Neural progenitor cell (in vitro differentiated cells): Measurements from ENCODE around the gene GNG12. TPM values are rescaled to one million over a fixed set of nuclear protein-coding genes. Genes with fewer than 3 reads are reported as not detected.

Experiments
- DNase-seq: peaks from one replicate; pipeline ENCODE4 v3.0.0-alpha.2; 2016; ENCODE audit warnings: low spot score
- H2AFZ ChIP-seq: fragments of 200-600 bp; sonication (generic); replicated peaks from 2 replicates; pipeline ENCODE4 v1.6.1; 2016; ENCODE audit warnings: antibody characterized with exemption
- H3F3A ChIP-seq: fragments of 200-600 bp; sonication (generic); 2 replicates; pipeline ENCODE4 v1.6.1; 2016; ENCODE audit warnings: antibody characterized with exemption, low read depth
- H3K27ac ChIP-seq: fragments of 200-600 bp; sonication (generic); 2 replicates; pipeline ENCODE4 v1.5.1; 2016; ENCODE audit warnings: mild to moderate bottlenecking
- H3K27me3 ChIP-seq: fragments of 200-600 bp; sonication (generic); 2 replicates; pipeline ENCODE4 v1.6.1; 2016; ENCODE audit warnings: mild to moderate bottlenecking, moderate library complexity
- H3K36me3 ChIP-seq: fragments of 200-600 bp; sonication (generic); 2 replicates; pipeline ENCODE4 v1.5.1; 2016
- H3K4me1 ChIP-seq: fragments of 200-600 bp; sonication (generic); 2 replicates; pipeline ENCODE4 v1.6.1; 2016; ENCODE audit warnings: mixed run types
- H3K4me2 ChIP-seq: fragments of 200-600 bp; sonication (generic); 2 replicates; pipeline ENCODE4 v1.6.1; 2016
- H3K4me3 ChIP-seq: fragments of 200-600 bp; sonication (generic); 2 replicates; pipeline ENCODE4 v1.5.1; 2016
- H3K79me2 ChIP-seq: fragments of 200-600 bp; sonication (generic); 2 replicates; pipeline ENCODE4 v1.6.1; 2016; ENCODE audit warnings: low read depth
- H3K9ac ChIP-seq: fragments of 200-600 bp; sonication (generic); 2 replicates; pipeline ENCODE4 v1.6.1; 2016
- H3K9me3 ChIP-seq: fragments of 200-600 bp; sonication (generic); 2 replicates; pipeline ENCODE4 v1.5.1; 2016; ENCODE audit warnings: low read depth
- H4K20me1 ChIP-seq: fragments of 200-600 bp; sonication (generic); 2 replicates; pipeline ENCODE4 v1.6.1; 2016; ENCODE audit warnings: low read depth
- H3K27ac Mint-ChIP-seq: 3 replicates; pipeline ENCODE4 v1.8.0; 2021; ENCODE audit warnings: mixed read lengths
- H3K27me3 Mint-ChIP-seq: 2 replicates; pipeline ENCODE4 v1.8.0; 2022; ENCODE audit warnings: low read depth, mild to moderate bottlenecking, inconsistent platforms, moderate library complexity, mixed read lengths; ENCODE audit not compliant: insufficient read depth
- H3K36me3 Mint-ChIP-seq: 3 replicates; pipeline ENCODE4 v1.8.0; 2021; ENCODE audit warnings: mixed read lengths
- H3K4me1 Mint-ChIP-seq: 3 replicates; pipeline ENCODE4 v1.8.0; 2021; ENCODE audit warnings: mixed read lengths
- H3K4me3 Mint-ChIP-seq: 3 replicates; pipeline ENCODE4 v1.8.0; 2021; ENCODE audit warnings: mild to moderate bottlenecking, moderate library complexity, mixed read lengths
- H3K9me3 Mint-ChIP-seq: 3 replicates; pipeline ENCODE4 v1.8.0; 2020; ENCODE audit warnings: mixed read lengths
- EZH2 ChIP-seq: fragments of 200-600 bp; sonication (generic); IDR thresholded peaks from 2 replicates; pipeline ENCODE4 v1.6.1; 2017; ENCODE audit warnings: antibody characterized with exemption, mild to moderate bottlenecking, moderate library complexity
- EZH2phosphoT487 ChIP-seq: fragments of 200-600 bp; sonication (generic); IDR thresholded peaks from 2 replicates; pipeline ENCODE4 v1.6.1; 2017; ENCODE audit warnings: antibody characterized with exemption
- total RNA-seq: library from RNA; depleted of rRNA; stranded (reverse); fragments of >200 nt; gene quantifications from 2 replicates; pipeline ENCODE4 v1.2.3, GENCODE V29; 2015; ENCODE audit warnings: low replicate concordance
- TF ChIP-seq, protein P1 (sequence below): fragments of 200-600 bp; sonication (generic); IDR thresholded peaks from 2 replicates; pipeline ENCODE4 v1.5.1; 2017; ENCODE audit warnings: antibody characterized with exemption, mild to moderate bottlenecking

GNG12 gene
- total RNA-seq, 1 donor from 2014 or later = 44.5 TPM

DNA sequence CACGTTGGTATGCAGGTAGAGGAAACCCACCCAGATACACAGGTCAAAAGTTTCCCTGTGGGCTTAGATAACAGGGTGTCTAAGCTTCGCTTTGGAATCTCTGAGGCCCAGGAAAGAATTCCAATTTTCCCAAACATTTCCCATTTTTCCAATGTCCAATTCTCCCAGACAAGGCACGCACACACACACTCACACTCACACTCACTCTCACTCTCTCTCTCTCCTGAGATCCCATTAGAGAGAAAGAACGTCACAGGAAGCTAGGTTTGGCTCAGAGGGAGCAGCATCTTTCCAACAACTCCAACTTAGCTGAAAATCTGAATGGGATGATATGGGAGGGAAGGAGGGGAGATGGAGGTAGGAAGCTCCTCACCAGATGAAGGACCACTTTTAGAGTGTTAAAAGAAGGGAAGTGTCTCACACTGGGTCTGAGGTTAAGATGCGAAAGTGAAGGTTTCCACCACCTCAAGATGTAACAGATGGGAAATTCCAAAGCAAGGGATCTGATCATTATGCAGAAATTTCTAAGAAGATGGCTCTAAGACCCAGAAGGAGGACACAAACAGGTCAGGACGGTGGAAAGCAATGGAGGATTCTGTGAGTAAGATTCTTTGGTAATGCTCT is 63.5 kb downstream of the GNG12 start:
- Histone ChIP-seq H3F3A (peaks cover 19% of the 10 kb centered on the region), H3K36me3 (no peaks in the 10 kb centered on the region), H3K27ac (no peak overlapping the region), H3K79me2 (no peaks in the 10 kb centered on the region), H3K9ac (no peak overlapping the region), H3K27me3 (no peaks in the 10 kb centered on the region), H3K4me1 (peaks cover 26% of the 10 kb centered on the region), H3K4me2 (no peak overlapping the region), H3K9me3 (no peaks in the 10 kb centered on the region), H4K20me1 (no peaks in the 10 kb centered on the region), H3K4me3 (no peak overlapping the region), H2AFZ (no peak overlapping the region)
- no peak for DNase-seq
- H3K4me1 Mint-ChIP-seq = peaks cover 26% of the 10 kb centered on the region
- peaks cover 2% of the 10 kb centered on the region for H3K27me3 Mint-ChIP-seq
- peaks cover 12% of the 10 kb centered on the region for H3K36me3 Mint-ChIP-seq
- H3K4me3 Mint-ChIP-seq = no peak overlapping the region
- no peak for TF ChIP-seq EZH2phosphoT487
- TF ChIP-seq, protein P1, sequence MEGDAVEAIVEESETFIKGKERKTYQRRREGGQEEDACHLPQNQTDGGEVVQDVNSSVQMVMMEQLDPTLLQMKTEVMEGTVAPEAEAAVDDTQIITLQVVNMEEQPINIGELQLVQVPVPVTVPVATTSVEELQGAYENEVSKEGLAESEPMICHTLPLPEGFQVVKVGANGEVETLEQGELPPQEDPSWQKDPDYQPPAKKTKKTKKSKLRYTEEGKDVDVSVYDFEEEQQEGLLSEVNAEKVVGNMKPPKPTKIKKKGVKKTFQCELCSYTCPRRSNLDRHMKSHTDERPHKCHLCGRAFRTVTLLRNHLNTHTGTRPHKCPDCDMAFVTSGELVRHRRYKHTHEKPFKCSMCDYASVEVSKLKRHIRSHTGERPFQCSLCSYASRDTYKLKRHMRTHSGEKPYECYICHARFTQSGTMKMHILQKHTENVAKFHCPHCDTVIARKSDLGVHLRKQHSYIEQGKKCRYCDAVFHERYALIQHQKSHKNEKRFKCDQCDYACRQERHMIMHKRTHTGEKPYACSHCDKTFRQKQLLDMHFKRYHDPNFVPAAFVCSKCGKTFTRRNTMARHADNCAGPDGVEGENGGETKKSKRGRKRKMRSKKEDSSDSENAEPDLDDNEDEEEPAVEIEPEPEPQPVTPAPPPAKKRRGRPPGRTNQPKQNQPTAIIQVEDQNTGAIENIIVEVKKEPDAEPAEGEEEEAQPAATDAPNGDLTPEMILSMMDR = no peak
- TF ChIP-seq EZH2 = no peak
- no peaks in the 10 kb centered on the region for H3K9me3 Mint-ChIP-seq
- no peak overlapping the region for H3K27ac Mint-ChIP-seq

DNA sequence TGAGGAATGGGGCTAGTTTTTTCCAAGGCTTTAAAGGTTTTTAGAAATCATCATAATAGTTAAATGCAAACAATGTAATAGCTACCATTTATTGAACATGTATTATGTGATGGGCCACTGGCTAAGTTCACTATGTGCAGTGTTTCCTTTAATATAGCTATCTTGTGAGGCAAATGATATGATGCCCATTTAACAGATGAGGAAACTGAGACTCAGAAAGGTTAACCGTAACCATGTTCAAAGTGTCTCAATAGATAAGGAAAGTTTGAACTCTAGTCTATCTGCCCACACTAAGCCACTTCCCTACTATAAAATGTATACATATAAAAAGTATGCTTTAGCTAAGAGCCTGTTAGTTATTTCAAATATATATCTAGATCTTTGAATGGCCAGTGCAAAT is 64.8 kb downstream of the GNG12 start:
- TF ChIP-seq, protein P1 = no peak
- TF ChIP-seq EZH2phosphoT487 (no peak), EZH2 (no peak)
- Histone ChIP-seq H3K27ac (no peak overlapping the region), H3K9me3 (no peaks in the 10 kb centered on the region), H3K4me3 (no peak overlapping the region), H3K36me3 (no peaks in the 10 kb centered on the region), H3K9ac (no peak overlapping the region), H3K4me1 (peaks cover 26% of the 10 kb centered on the region), H3K27me3 (no peaks in the 10 kb centered on the region), H3K4me2 (no peak overlapping the region), H4K20me1 (no peaks in the 10 kb centered on the region), H2AFZ (no peak overlapping the region), H3F3A (peaks cover 19% of the 10 kb centered on the region), H3K79me2 (no peaks in the 10 kb centered on the region)
- Mint-ChIP-seq H3K4me3 (no peak overlapping the region), H3K4me1 (peaks cover 26% of the 10 kb centered on the region), H3K9me3 (no peaks in the 10 kb centered on the region), H3K27me3 (peaks cover 2% of the 10 kb centered on the region), H3K27ac (no peak overlapping the region), H3K36me3 (peaks cover 10% of the 10 kb centered on the region)
- DNase-seq = no peak

- H3K9me3 Mint-ChIP-seq = no peaks in the 10 kb centered on the region
- TF ChIP-seq EZH2 (no peak), EZH2phosphoT487 (no peak)
- TF ChIP-seq, protein P1 = no peak
- Histone ChIP-seq H3K27me3 (no peaks in the 10 kb centered on the region), H3K4me1 (peaks cover 26% of the 10 kb centered on the region), H3K9me3 (no peaks in the 10 kb centered on the region), H3K27ac (no peak overlapping the region), H4K20me1 (no peaks in the 10 kb centered on the region), H3K4me3 (no peak overlapping the region), H3K9ac (no peak overlapping the region), H3K36me3 (no peaks in the 10 kb centered on the region), H2AFZ (no peak overlapping the region), H3K4me2 (peak overlapping the region; percentile 69), H3F3A (peaks cover 19% of the 10 kb centered on the region), H3K79me2 (no peaks in the 10 kb centered on the region)
- peak overlapping the region; percentile 96 for H3K27ac Mint-ChIP-seq
- H3K36me3 Mint-ChIP-seq = peaks cover 5% of the 10 kb centered on the region
- no peak for DNase-seq
- peaks cover 26% of the 10 kb centered on the region for H3K4me1 Mint-ChIP-seq
- peaks cover 2% of the 10 kb centered on the region for H3K27me3 Mint-ChIP-seq
- no peak overlapping the region for H3K4me3 Mint-ChIP-seq
These were observed 66.0 kb downstream of the GNG12 start for GRCh38 chr1:67767103-67767782.
